Activated T-cell treated with anti-CD3 and anti-CD28 coated beads, Interleukin-2, amount 50 U/mL, for 24 hours (primary cell): ENCODE results near the gene PTPA.
A peak's percentile ranks its signal among the peaks of the same experiment; 100 is the strongest.

Experiments used
- DNase-seq: peaks from one replicate; pipeline ENCODE4 v3.0.0-alpha.2; 2020
- H3K27ac Mint-ChIP-seq: 2 replicates; pipeline ENCODE4 v1.8.0; 2020; ENCODE audit warnings: mild to moderate bottlenecking, mixed read lengths
- H3K27me3 Mint-ChIP-seq: 2 replicates; pipeline ENCODE4 v1.8.0; 2020; ENCODE audit warnings: mixed read lengths
- H3K36me3 Mint-ChIP-seq: 2 replicates; pipeline ENCODE4 v1.8.0; 2020; ENCODE audit warnings: low read depth, mixed read lengths
- H3K4me1 Mint-ChIP-seq: 2 replicates; pipeline ENCODE4 v1.8.0; 2020; ENCODE audit warnings: low read depth, mixed read lengths
- H3K4me3 Mint-ChIP-seq: 2 replicates; pipeline ENCODE4 v1.8.0; 2020; ENCODE audit warnings: mild to moderate bottlenecking, moderate library complexity, mixed read lengths
- H3K9me3 Mint-ChIP-seq: 2 replicates; pipeline ENCODE4 v1.8.0; 2020; ENCODE audit warnings: mixed read lengths

The PTPA gene

DNA sequence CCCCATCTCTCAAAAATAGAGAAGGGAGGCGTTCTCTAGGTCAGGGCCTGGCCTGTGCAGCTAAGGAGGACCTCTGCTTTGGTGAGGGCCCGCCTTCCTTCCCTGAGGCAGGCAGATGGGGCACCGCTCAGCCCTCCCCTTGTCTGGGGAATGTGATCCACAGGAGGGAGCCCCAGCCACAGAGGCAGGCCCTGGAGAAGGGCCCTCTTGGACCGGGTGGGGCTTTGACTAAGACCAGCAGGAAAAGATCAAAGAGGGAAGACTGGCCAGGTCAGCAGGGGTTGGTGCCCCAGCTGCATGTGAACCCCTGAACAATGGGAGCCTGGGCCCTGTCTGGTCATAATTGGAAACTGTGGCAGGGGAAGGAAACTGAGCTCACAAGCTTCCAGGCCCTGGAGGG lies 21.9 kb downstream of the PTPA start:
- peaks cover 7% of the 10 kb centered on the region for H3K4me1 Mint-ChIP-seq
- H3K4me3 Mint-ChIP-seq: no peak overlapping the region
- H3K36me3 Mint-ChIP-seq: peaks cover 86% of the 10 kb centered on the region
- no peaks in the 10 kb centered on the region for H3K27me3 Mint-ChIP-seq
- H3K27ac Mint-ChIP-seq: no peak overlapping the region
- no peaks in the 10 kb centered on the region for H3K9me3 Mint-ChIP-seq
- DNase-seq: no peak

DNA sequence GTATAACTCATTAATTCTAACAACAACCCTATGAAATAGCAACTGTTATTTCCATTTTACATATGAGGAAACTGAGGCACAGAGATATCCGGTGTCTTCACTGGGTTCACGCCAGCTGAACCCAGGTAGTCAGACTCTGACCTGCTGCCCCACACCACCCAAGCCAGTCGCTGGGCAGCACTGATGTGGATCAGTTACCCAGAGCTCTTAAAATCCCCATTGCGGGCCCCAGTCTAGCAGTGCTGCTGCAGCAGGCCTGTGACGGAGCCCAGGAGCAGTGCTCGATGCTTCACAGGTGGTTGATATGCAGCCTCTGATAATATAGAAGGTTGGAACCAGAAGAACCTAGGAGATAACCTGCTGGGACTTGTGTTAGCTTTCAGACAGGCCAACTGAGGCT lies 24.3 kb downstream of the PTPA start:
- Mint-ChIP-seq H3K27ac (no peak overlapping the region), H3K4me3 (no peak overlapping the region), H3K27me3 (no peaks in the 10 kb centered on the region), H3K36me3 (peaks cover 79% of the 10 kb centered on the region), H3K4me1 (peaks cover 22% of the 10 kb centered on the region), H3K9me3 (no peaks in the 10 kb centered on the region)
- no peak for DNase-seq

- no peak overlapping the region for H3K27ac Mint-ChIP-seq
- no peak overlapping the region for H3K4me3 Mint-ChIP-seq
- peaks cover 30% of the 10 kb centered on the region for H3K4me1 Mint-ChIP-seq
- H3K27me3 Mint-ChIP-seq: no peaks in the 10 kb centered on the region
- H3K36me3 Mint-ChIP-seq: peaks cover 72% of the 10 kb centered on the region
- no peaks in the 10 kb centered on the region for H3K9me3 Mint-ChIP-seq
- no peak for DNase-seq
Measured at GRCh38 chr9:129136446-129137035, 25.3 kb downstream of the PTPA start.

DNA sequence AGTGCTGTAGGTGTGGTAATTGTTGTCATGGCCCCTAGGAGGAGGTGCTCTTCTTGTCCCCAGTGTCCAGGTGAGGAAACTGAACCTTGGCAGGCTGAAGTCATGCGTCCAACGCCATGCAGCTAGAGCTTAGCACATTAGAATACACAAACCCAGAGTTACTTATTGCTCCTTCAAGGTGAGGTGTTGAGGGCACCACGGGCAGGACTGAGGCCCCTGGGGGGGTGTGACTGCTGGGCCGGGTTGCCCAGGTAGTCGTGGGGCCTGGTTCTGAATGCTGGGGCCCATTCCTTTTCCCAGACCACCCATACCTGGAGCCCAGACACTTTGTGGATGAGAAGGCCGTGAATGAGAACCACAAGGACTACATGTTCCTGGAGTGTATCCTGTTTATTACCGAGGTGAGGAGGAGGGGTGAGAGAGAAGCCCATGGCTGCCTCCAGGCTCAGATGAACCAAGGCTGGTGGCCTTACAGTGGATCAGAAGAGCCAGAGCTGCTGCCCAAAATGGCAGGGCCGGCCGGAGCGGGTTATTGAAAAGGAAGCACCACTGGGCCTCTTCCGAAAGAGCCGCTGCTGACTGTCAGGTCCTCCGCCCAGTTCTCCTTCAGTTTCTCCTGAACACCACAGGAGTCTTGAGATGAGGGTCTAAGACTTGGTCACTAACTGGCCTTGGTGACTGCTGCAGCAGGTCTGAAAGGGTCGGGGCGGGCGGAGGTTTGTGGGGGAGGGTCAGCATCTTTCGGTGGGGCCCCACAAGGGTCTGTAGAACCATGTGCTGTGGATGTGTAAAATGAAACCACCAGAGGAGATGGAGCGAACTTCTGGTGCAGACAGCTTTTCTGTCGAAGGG lies 26.3 kb downstream of the PTPA start:
- DNase-seq: no peak
- H3K27me3 Mint-ChIP-seq: no peaks in the 10 kb centered on the region
- H3K36me3 Mint-ChIP-seq: peaks cover 66% of the 10 kb centered on the region
- H3K9me3 Mint-ChIP-seq: no peaks in the 10 kb centered on the region
- no peak overlapping the region for H3K4me3 Mint-ChIP-seq
- peaks cover 35% of the 10 kb centered on the region for H3K4me1 Mint-ChIP-seq
- H3K27ac Mint-ChIP-seq: peak overlapping the region; percentile 44

DNA sequence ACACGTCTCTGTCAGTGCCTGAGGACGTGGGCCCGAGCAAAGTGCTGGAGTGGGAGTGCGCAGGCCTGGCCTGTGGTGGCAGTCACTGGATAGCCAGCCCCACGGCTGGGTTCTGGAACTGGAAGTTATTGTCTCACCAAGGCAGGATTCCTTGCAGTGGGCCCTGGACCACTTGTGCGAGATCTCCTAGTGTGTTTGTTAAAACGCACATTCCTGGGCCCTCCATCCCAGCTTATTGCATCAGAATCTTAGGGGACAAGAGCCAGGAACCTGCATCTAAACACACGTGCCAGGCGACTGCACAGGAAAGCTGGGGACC lies 26.9 kb downstream of the PTPA start:
- H3K27me3 Mint-ChIP-seq: no peaks in the 10 kb centered on the region
- peaks cover 41% of the 10 kb centered on the region for H3K4me1 Mint-ChIP-seq
- DNase-seq: no peak
- peaks cover 68% of the 10 kb centered on the region for H3K36me3 Mint-ChIP-seq
- H3K27ac Mint-ChIP-seq: no peak overlapping the region
- no peaks in the 10 kb centered on the region for H3K9me3 Mint-ChIP-seq
- no peak overlapping the region for H3K4me3 Mint-ChIP-seq

DNA sequence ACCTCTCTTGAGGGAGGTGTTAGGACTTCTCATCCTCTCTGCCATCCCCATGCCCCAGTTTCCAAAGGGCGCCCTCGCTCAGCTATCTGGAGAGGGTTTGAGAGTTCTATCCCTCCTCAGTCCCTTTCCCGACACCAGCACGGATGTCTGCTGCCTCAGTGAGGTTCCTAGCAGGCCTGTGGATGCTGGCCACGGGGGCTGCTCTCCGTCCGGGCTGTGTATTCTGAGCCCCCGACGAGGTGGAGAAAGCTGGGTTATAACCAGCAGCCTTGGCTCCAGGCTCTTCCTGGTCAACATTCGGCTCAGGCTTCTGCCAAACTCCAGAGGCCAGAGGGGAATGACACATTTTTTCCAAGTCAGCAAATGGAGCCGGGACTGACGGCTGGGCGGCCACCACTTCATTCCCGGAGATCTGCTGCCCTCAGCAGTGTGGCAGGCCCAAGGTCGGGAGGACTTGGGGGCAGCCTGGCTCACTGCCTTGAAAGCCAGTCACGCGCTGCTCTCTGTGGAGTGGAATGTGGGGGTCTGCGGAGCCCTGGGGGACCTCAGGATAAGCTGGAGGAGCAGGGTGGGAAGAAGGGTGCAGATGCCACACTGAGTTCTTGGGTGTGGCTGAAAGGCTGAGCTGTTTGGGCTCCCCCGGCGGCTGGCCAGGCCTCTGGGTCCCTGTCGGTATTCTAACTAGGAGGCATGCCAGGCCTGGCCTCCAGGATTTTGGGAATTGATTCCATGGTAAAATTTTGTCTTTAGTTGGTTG lies 27.4 kb downstream of the PTPA start:
- no peaks in the 10 kb centered on the region for H3K9me3 Mint-ChIP-seq
- H3K4me3 Mint-ChIP-seq: peak overlapping the region; percentile 81
- H3K36me3 Mint-ChIP-seq: peaks cover 66% of the 10 kb centered on the region
- no peak for DNase-seq
- no peaks in the 10 kb centered on the region for H3K27me3 Mint-ChIP-seq
- H3K27ac Mint-ChIP-seq: peak overlapping the region; percentile 97
- peaks cover 44% of the 10 kb centered on the region for H3K4me1 Mint-ChIP-seq

- Mint-ChIP-seq H3K27me3 (no peaks in the 10 kb centered on the region), H3K9me3 (no peaks in the 10 kb centered on the region), H3K36me3 (peaks cover 68% of the 10 kb centered on the region), H3K4me1 (peaks cover 47% of the 10 kb centered on the region), H3K4me3 (peak overlapping the region; percentile 81), H3K27ac (peak overlapping the region; percentile 97)
- peak; percentile 79 for DNase-seq
Measured at GRCh38 chr9:129139233-129139992, 28.2 kb downstream of the PTPA start.

- Mint-ChIP-seq H3K4me1 (peaks cover 47% of the 10 kb centered on the region), H3K27ac (peak overlapping the region; percentile 97), H3K27me3 (no peaks in the 10 kb centered on the region), H3K4me3 (peak overlapping the region; percentile 81), H3K36me3 (peaks cover 63% of the 10 kb centered on the region), H3K9me3 (no peaks in the 10 kb centered on the region)
- peak; percentile 80 for DNase-seq
Measured at GRCh38 chr9:129139993-129140396, 28.8 kb downstream of the PTPA start.

- Mint-ChIP-seq H3K4me3 (peak overlapping the region; percentile 81), H3K36me3 (peaks cover 61% of the 10 kb centered on the region), H3K4me1 (peaks cover 47% of the 10 kb centered on the region), H3K9me3 (no peaks in the 10 kb centered on the region), H3K27me3 (no peaks in the 10 kb centered on the region), H3K27ac (peak overlapping the region; percentile 97)
- DNase-seq: peak; percentile 67
Measured at GRCh38 chr9:129140397-129141065, 29.3 kb downstream of the PTPA start.

GRCh38 chr9:129141066-129142041 lies 30.1 kb downstream of the PTPA start:
- Mint-ChIP-seq H3K27me3 (no peaks in the 10 kb centered on the region), H3K36me3 (peaks cover 59% of the 10 kb centered on the region), H3K4me1 (peaks cover 47% of the 10 kb centered on the region), H3K27ac (peak overlapping the region; percentile 97), H3K4me3 (peak overlapping the region; percentile 81), H3K9me3 (no peaks in the 10 kb centered on the region)
- peak; percentile 44 for DNase-seq

DNA sequence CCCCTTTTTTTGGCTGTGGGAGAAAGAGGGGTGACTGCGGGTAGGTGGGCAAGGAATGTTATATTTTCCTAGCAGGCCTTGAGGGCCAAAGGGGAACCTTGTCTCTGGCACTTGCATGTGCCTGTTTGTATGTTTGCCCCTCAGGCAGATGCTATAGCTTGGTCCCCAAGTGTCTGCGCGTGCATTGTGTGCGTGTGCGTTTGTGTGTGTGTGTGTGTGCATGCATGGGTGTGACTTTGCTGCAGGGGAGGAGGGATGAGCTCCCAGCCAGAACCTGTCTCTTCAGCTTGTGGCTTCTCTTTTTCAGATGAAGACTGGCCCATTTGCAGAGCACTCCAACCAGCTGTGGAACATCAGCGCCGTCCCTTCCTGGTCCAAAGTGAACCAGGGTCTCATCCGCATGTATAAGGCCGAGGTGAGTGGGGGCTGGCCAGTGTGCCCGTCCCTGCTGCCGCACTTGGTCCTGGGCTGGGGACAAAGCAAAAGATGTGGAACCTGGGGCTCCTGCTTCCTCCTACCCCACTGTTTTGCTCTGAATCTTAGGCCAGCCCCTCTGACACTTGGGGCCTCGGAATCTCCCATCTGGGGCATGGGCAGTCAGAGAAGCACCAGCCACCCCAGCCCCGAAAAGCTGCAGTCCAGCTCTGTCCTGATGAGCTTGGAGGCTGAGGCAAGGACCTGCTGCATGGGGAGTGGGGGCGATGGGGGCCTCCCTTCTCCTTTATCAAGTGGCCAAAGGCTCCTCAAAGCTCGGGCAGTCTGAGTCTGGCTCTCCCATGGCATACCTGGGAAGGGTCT lies 31.1 kb downstream of the PTPA start:
- no peaks in the 10 kb centered on the region for H3K27me3 Mint-ChIP-seq
- no peak for DNase-seq
- H3K27ac Mint-ChIP-seq: peak overlapping the region; percentile 76
- no peak overlapping the region for H3K4me3 Mint-ChIP-seq
- peaks cover 47% of the 10 kb centered on the region for H3K4me1 Mint-ChIP-seq
- no peaks in the 10 kb centered on the region for H3K9me3 Mint-ChIP-seq
- H3K36me3 Mint-ChIP-seq: peaks cover 58% of the 10 kb centered on the region

GRCh38 chr9:129143031-129143927 lies 32.1 kb downstream of the PTPA start:
- no peaks in the 10 kb centered on the region for H3K9me3 Mint-ChIP-seq
- peaks cover 47% of the 10 kb centered on the region for H3K4me1 Mint-ChIP-seq
- H3K27me3 Mint-ChIP-seq: no peaks in the 10 kb centered on the region
- DNase-seq: peak; percentile 83
- peak overlapping the region; percentile 57 for H3K27ac Mint-ChIP-seq
- no peak overlapping the region for H3K4me3 Mint-ChIP-seq
- peaks cover 53% of the 10 kb centered on the region for H3K36me3 Mint-ChIP-seq
